Measurements from ENCODE around the gene ONECUT1.

Gene ONECUT1

GRCh38 chr15:52795464-52796227, 5.5 kb upstream of the ONECUT1 start:
- peaks cover 100% of the 10 kb centered on the region for H3K27me3 ChIP-seq
- TF ChIP-seq, protein P1, sequence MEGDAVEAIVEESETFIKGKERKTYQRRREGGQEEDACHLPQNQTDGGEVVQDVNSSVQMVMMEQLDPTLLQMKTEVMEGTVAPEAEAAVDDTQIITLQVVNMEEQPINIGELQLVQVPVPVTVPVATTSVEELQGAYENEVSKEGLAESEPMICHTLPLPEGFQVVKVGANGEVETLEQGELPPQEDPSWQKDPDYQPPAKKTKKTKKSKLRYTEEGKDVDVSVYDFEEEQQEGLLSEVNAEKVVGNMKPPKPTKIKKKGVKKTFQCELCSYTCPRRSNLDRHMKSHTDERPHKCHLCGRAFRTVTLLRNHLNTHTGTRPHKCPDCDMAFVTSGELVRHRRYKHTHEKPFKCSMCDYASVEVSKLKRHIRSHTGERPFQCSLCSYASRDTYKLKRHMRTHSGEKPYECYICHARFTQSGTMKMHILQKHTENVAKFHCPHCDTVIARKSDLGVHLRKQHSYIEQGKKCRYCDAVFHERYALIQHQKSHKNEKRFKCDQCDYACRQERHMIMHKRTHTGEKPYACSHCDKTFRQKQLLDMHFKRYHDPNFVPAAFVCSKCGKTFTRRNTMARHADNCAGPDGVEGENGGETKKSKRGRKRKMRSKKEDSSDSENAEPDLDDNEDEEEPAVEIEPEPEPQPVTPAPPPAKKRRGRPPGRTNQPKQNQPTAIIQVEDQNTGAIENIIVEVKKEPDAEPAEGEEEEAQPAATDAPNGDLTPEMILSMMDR (IDR thresholded peaks at IDR 0.05), result no peak
- H3K4me3 ChIP-seq (ENCODE audit: low read depth in 1 of 2, low read length in 1 of 2), result no peak overlapping the region
- no peak overlapping the region for H3K27ac ChIP-seq
- peaks cover under 1 to 5% of the 10 kb centered on the region in 2 experiments for H3K4me1 ChIP-seq (ENCODE audit: control insufficient read depth in 1 of 2, insufficient read depth in 1 of 2, low read depth in 1 of 2, low read length in 1 of 2)
- no peaks in the 10 kb centered on the region for H3K9me3 ChIP-seq
- H3K36me3 ChIP-seq, result no peaks in the 10 kb centered on the region

GRCh38 chr15:52794665-52795463, 4.7 kb upstream of the ONECUT1 start:
- peaks cover 4 to 9% of the 10 kb centered on the region in 2 experiments for H3K4me1 ChIP-seq (ENCODE audit: control insufficient read depth in 1 of 2, insufficient read depth in 1 of 2, low read depth in 1 of 2, low read length in 1 of 2)
- H3K27me3 ChIP-seq, result peaks cover 100% of the 10 kb centered on the region
- H3K4me3 ChIP-seq (ENCODE audit: low read depth in 1 of 2, low read length in 1 of 2), result no peak overlapping the region
- no peaks in the 10 kb centered on the region for H3K9me3 ChIP-seq
- no peaks in the 10 kb centered on the region for H3K36me3 ChIP-seq
- no peak overlapping the region for H3K27ac ChIP-seq
- TF ChIP-seq, protein P1 (IDR thresholded peaks at IDR 0.05), result no peak

DNA sequence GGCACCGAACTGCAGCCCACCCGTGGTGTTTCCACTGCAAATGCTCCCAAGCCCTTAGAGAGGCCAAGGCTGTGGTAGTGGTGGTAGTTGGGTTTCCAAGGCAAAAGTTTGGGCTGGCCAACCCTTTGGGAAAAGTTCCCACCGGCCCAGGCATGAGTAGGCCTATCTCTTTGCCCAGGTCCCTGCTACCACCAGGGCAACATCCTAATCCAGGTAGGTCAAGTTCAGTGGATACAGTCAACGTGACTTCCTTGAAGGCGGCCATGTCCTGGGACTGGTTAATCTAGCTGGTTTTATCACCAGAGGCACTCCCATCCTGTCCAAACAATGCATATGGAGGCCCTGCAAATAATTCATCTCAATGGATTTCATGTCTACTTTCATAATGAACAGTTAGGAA, 1.6 kb upstream of the ONECUT1 start:
- Histone ChIP-seq H3K9me3 (no peaks in the 10 kb centered on the region), H3K36me3 (no peaks in the 10 kb centered on the region), H3K27me3 (peaks cover 100% of the 10 kb centered on the region), H3K4me1 (ENCODE audit: control insufficient read depth in 1 of 2, insufficient read depth in 1 of 2, low read depth in 1 of 2, low read length in 1 of 2) (peaks cover 12 to 16% of the 10 kb centered on the region in 2 experiments), H3K27ac (no peak overlapping the region), H3K4me3 (ENCODE audit: low read depth in 1 of 2, low read length in 1 of 2) (no peak overlapping the region)
- TF ChIP-seq, protein P1 (IDR thresholded peaks at IDR 0.05), result no peak

GRCh38 chr15:52790941-52791751, 1.0 kb upstream of the ONECUT1 start:
- peaks cover 12 to 16% of the 10 kb centered on the region in 2 experiments for H3K4me1 ChIP-seq (ENCODE audit: control insufficient read depth in 1 of 2, insufficient read depth in 1 of 2, low read depth in 1 of 2, low read length in 1 of 2)
- TF ChIP-seq, protein P1 (IDR thresholded peaks at IDR 0.05), result no peak
- no peaks in the 10 kb centered on the region for H3K9me3 ChIP-seq
- H3K36me3 ChIP-seq, result no peaks in the 10 kb centered on the region
- H3K27me3 ChIP-seq, result peaks cover 100% of the 10 kb centered on the region
- no peak overlapping the region for H3K4me3 ChIP-seq (ENCODE audit: low read depth in 1 of 2, low read length in 1 of 2)
- H3K27ac ChIP-seq, result no peak overlapping the region

- H3K27me3 ChIP-seq, result peaks cover 100% of the 10 kb centered on the region
- TF ChIP-seq, protein P1 (IDR thresholded peaks at IDR 0.05), result no peak
- H3K27ac ChIP-seq, result no peak overlapping the region
- no peaks in the 10 kb centered on the region for H3K36me3 ChIP-seq
- no peaks in the 10 kb centered on the region for H3K9me3 ChIP-seq
- H3K4me3 ChIP-seq (ENCODE audit: low read depth in 1 of 2, low read length in 1 of 2), result peak overlapping the region in 1 of 2 experiments; percentile 14
- H3K4me1 ChIP-seq (ENCODE audit: control insufficient read depth in 1 of 2, insufficient read depth in 1 of 2, low read depth in 1 of 2, low read length in 1 of 2), result peaks cover 12 to 16% of the 10 kb centered on the region in 2 experiments
Observed at GRCh38 chr15:52789601-52790168, 451 bp downstream of the ONECUT1 start.
